ENCODE results near the gene OR10R2. TPM values are rescaled to one million over a fixed set of nuclear protein-coding genes. Genes with fewer than 3 reads are reported as not detected.

OR10R2 gene
- polyA plus RNA-seq, 4 donors, result not detected

- H3K36me3 ChIP-seq (ENCODE audit: control insufficient read depth in 3 of 3, insufficient read depth in 2 of 3, low read depth in 1 of 3, low read length in 3 of 3), result no peaks in the 10 kb centered on the region
- no peaks in the 10 kb centered on the region for H3K4me1 ChIP-seq (ENCODE audit: control insufficient read depth in 3 of 3, insufficient read depth in 2 of 3, low read depth in 1 of 3, low read length in 2 of 3)
- no peak for DNase-seq
- no peak within 1 kb of the TSS for H3K27ac ChIP-seq (ENCODE audit: low read depth in 1 of 3, low read length in 2 of 3)
- no peaks in the 10 kb centered on the region for H3K27me3 ChIP-seq (ENCODE audit: control insufficient read depth in 3 of 3, insufficient read depth in 3 of 3, low read length in 3 of 3)
- FAIRE-seq, result no peak
- H3K9me3 ChIP-seq (ENCODE audit: control insufficient read depth in 2 of 2, insufficient read depth in 1 of 2, low read depth in 1 of 2, low read length in 1 of 2), result no peaks in the 10 kb centered on the region
- no peak within 1 kb of the TSS for H3K4me3 ChIP-seq (ENCODE audit: low read depth in 1 of 3, low read length in 3 of 3)
- WGBS, 3 donors, result 49 to 68% (median 54%) methylated on average over 2 of the region's 2 CpGs
Measured at GRCh38 chr1:158461534-158461933, 10.5 kb upstream of the OR10R2 start, which contains the start of gene OR10K1. Gene OR10K1 (plus strand): TSS chr1:158461834. CDS start chr1:158465562, 3,728 bp downstream.

GRCh38 chr1:158485455-158485854, 13.4 kb downstream of the OR10R2 start:
- DNase-seq (no peak), FAIRE-seq (no peak)
- H3K9me3 ChIP-seq (ENCODE audit: control insufficient read depth in 2 of 2, insufficient read depth in 1 of 2, low read depth in 1 of 2, low read length in 1 of 2), result no peaks in the 10 kb centered on the region
- H3K36me3 ChIP-seq (ENCODE audit: control insufficient read depth in 3 of 3, insufficient read depth in 2 of 3, low read depth in 1 of 3, low read length in 3 of 3), result no peaks in the 10 kb centered on the region
- 42 to 54% (median 46%) methylated on average over 2 of the region's 2 CpGs for WGBS, 3 donors
- H3K27ac ChIP-seq (ENCODE audit: low read depth in 1 of 3, low read length in 2 of 3), result no peak overlapping the region
- H3K4me3 ChIP-seq (ENCODE audit: low read depth in 1 of 3, low read length in 3 of 3), result no peak overlapping the region
- no peaks in the 10 kb centered on the region for H3K27me3 ChIP-seq (ENCODE audit: control insufficient read depth in 3 of 3, insufficient read depth in 3 of 3, low read length in 3 of 3)
- no peaks in the 10 kb centered on the region for H3K4me1 ChIP-seq (ENCODE audit: control insufficient read depth in 3 of 3, insufficient read depth in 2 of 3, low read depth in 1 of 3, low read length in 2 of 3)

- Histone ChIP-seq H3K27me3 (ENCODE audit: control insufficient read depth in 3 of 3, insufficient read depth in 3 of 3, low read length in 3 of 3) (no peaks in the 10 kb centered on the region), H3K4me1 (ENCODE audit: control insufficient read depth in 3 of 3, insufficient read depth in 2 of 3, low read depth in 1 of 3, low read length in 2 of 3) (no peaks in the 10 kb centered on the region), H3K4me3 (ENCODE audit: low read depth in 1 of 3, low read length in 3 of 3) (no peak overlapping the region), H3K27ac (ENCODE audit: low read depth in 1 of 3, low read length in 2 of 3) (no peak overlapping the region), H3K36me3 (ENCODE audit: control insufficient read depth in 3 of 3, insufficient read depth in 2 of 3, low read depth in 1 of 3, low read length in 3 of 3) (no peaks in the 10 kb centered on the region), H3K9me3 (ENCODE audit: control insufficient read depth in 2 of 2, insufficient read depth in 1 of 2, low read depth in 1 of 2, low read length in 1 of 2) (no peaks in the 10 kb centered on the region)
- WGBS, 3 donors, result 31 to 59% (median 50%) methylated on average over 3 of the region's 3 CpGs
- FAIRE-seq (no peak), DNase-seq (no peak)
Measured at GRCh38 chr1:158491316-158491715, 19.3 kb downstream of the OR10R2 start.

GRCh38 chr1:158493054-158493453, 21.0 kb downstream of the OR10R2 start:
- Histone ChIP-seq H3K9me3 (ENCODE audit: control insufficient read depth in 2 of 2, insufficient read depth in 1 of 2, low read depth in 1 of 2, low read length in 1 of 2) (no peaks in the 10 kb centered on the region), H3K4me1 (ENCODE audit: control insufficient read depth in 3 of 3, insufficient read depth in 2 of 3, low read depth in 1 of 3, low read length in 2 of 3) (no peaks in the 10 kb centered on the region), H3K36me3 (ENCODE audit: control insufficient read depth in 3 of 3, insufficient read depth in 2 of 3, low read depth in 1 of 3, low read length in 3 of 3) (no peaks in the 10 kb centered on the region), H3K27ac (ENCODE audit: low read depth in 1 of 3, low read length in 2 of 3) (no peak overlapping the region), H3K4me3 (ENCODE audit: low read depth in 1 of 3, low read length in 3 of 3) (no peak overlapping the region), H3K27me3 (ENCODE audit: control insufficient read depth in 3 of 3, insufficient read depth in 3 of 3, low read length in 3 of 3) (no peaks in the 10 kb centered on the region)
- no peak for DNase-seq
- 39 to 68% (median 42%) methylated on average over 3 of the region's 3 CpGs for WGBS, 3 donors
- no peak for FAIRE-seq

- DNase-seq, result no peak
- Histone ChIP-seq H3K36me3 (ENCODE audit: control insufficient read depth in 3 of 3, insufficient read depth in 2 of 3, low read depth in 1 of 3, low read length in 3 of 3) (no peaks in the 10 kb centered on the region), H3K27me3 (ENCODE audit: control insufficient read depth in 3 of 3, insufficient read depth in 3 of 3, low read length in 3 of 3) (no peaks in the 10 kb centered on the region), H3K27ac (ENCODE audit: low read depth in 1 of 3, low read length in 2 of 3) (no peak overlapping the region), H3K9me3 (ENCODE audit: control insufficient read depth in 2 of 2, insufficient read depth in 1 of 2, low read depth in 1 of 2, low read length in 1 of 2) (no peaks in the 10 kb centered on the region), H3K4me1 (ENCODE audit: control insufficient read depth in 3 of 3, insufficient read depth in 2 of 3, low read depth in 1 of 3, low read length in 2 of 3) (no peaks in the 10 kb centered on the region), H3K4me3 (ENCODE audit: low read depth in 1 of 3, low read length in 3 of 3) (no peak overlapping the region)
- no peak for FAIRE-seq
- WGBS, 3 donors, result 0 to 16% (median 14%) methylated on average over 2 of the region's 2 CpGs
Measured at GRCh38 chr1:158494796-158495195, 22.8 kb downstream of the OR10R2 start.

GRCh38 chr1:158496374-158496773, 24.4 kb downstream of the OR10R2 start:
- H3K36me3 ChIP-seq (ENCODE audit: control insufficient read depth in 3 of 3, insufficient read depth in 2 of 3, low read depth in 1 of 3, low read length in 3 of 3), result no peaks in the 10 kb centered on the region
- no peaks in the 10 kb centered on the region for H3K4me1 ChIP-seq (ENCODE audit: control insufficient read depth in 3 of 3, insufficient read depth in 2 of 3, low read depth in 1 of 3, low read length in 2 of 3)
- 33 to 39% (median 33%) methylated on average over 2 of the region's 2 CpGs for WGBS, 3 donors
- H3K27me3 ChIP-seq (ENCODE audit: control insufficient read depth in 3 of 3, insufficient read depth in 3 of 3, low read length in 3 of 3), result peaks cover 0 to 2% (median 0%) of the 10 kb centered on the region in 3 donors
- no peaks in the 10 kb centered on the region for H3K9me3 ChIP-seq (ENCODE audit: control insufficient read depth in 2 of 2, insufficient read depth in 1 of 2, low read depth in 1 of 2, low read length in 1 of 2)
- FAIRE-seq (no peak), DNase-seq (no peak)
- H3K4me3 ChIP-seq (ENCODE audit: low read depth in 1 of 3, low read length in 3 of 3), result no peak overlapping the region
- no peak overlapping the region for H3K27ac ChIP-seq (ENCODE audit: low read depth in 1 of 3, low read length in 2 of 3)

- H3K36me3 ChIP-seq (ENCODE audit: control insufficient read depth in 3 of 3, insufficient read depth in 2 of 3, low read depth in 1 of 3, low read length in 3 of 3), result no peaks in the 10 kb centered on the region
- DNase-seq, result peak; percentile 10 to 20
- 9 to 25% (median 13%) methylated on average over 1 of the region's 1 CpG for WGBS, 3 donors
- H3K27me3 ChIP-seq (ENCODE audit: control insufficient read depth in 3 of 3, insufficient read depth in 3 of 3, low read length in 3 of 3), result peaks cover 0 to 3% (median 0%) of the 10 kb centered on the region in 3 donors
- H3K9me3 ChIP-seq (ENCODE audit: control insufficient read depth in 2 of 2, insufficient read depth in 1 of 2, low read depth in 1 of 2, low read length in 1 of 2), result peaks cover 0 to 2% of the 10 kb centered on the region in 2 donors
- no peak overlapping the region for H3K27ac ChIP-seq (ENCODE audit: low read depth in 1 of 3, low read length in 2 of 3)
- no peaks in the 10 kb centered on the region for H3K4me1 ChIP-seq (ENCODE audit: control insufficient read depth in 3 of 3, insufficient read depth in 2 of 3, low read depth in 1 of 3, low read length in 2 of 3)
- FAIRE-seq, result no peak
- no peak overlapping the region for H3K4me3 ChIP-seq (ENCODE audit: low read depth in 1 of 3, low read length in 3 of 3)
Measured at GRCh38 chr1:158506369-158506987, 34.5 kb downstream of the OR10R2 start.

GRCh38 chr1:158507511-158507910, 35.5 kb downstream of the OR10R2 start:
- Histone ChIP-seq H3K4me3 (ENCODE audit: low read depth in 1 of 3, low read length in 3 of 3) (no peak overlapping the region), H3K36me3 (ENCODE audit: control insufficient read depth in 3 of 3, insufficient read depth in 2 of 3, low read depth in 1 of 3, low read length in 3 of 3) (no peaks in the 10 kb centered on the region), H3K4me1 (ENCODE audit: control insufficient read depth in 3 of 3, insufficient read depth in 2 of 3, low read depth in 1 of 3, low read length in 2 of 3) (no peaks in the 10 kb centered on the region), H3K27ac (ENCODE audit: low read depth in 1 of 3, low read length in 2 of 3) (no peak overlapping the region), H3K27me3 (ENCODE audit: control insufficient read depth in 3 of 3, insufficient read depth in 3 of 3, low read length in 3 of 3) (peaks cover 0 to 2% (median 0%) of the 10 kb centered on the region in 3 donors), H3K9me3 (ENCODE audit: control insufficient read depth in 2 of 2, insufficient read depth in 1 of 2, low read depth in 1 of 2, low read length in 1 of 2) (no peaks in the 10 kb centered on the region)
- DNase-seq, result no peak
- WGBS, 3 donors, result 68 to 75% (median 75%) methylated on average over 2 of the region's 2 CpGs
- no peak for FAIRE-seq

Measured in small intestine (tissue), 7 donors.